Neutrophil (primary cell): Measurements from ENCODE around the gene TGM5.

Experiments used
- H3K27ac ChIP-seq: fragments of 200-600 bp; sonication (generic); 2 replicates; pipeline ENCODE4 v1.5.1; 2016; ENCODE audit warnings: mild to moderate bottlenecking, moderate library complexity
- H3K27me3 ChIP-seq: fragments of 200-600 bp; sonication (generic); 2 replicates; pipeline ENCODE4 v1.6.0; 2016; ENCODE audit warnings: mild to moderate bottlenecking
- H3K36me3 ChIP-seq: fragments of 200-600 bp; sonication (generic); 2 replicates; pipeline ENCODE4 v1.5.1; 2017
- H3K4me1 ChIP-seq, 2 experiments: fragments of 200-600 bp in 1 of 2; sonication (generic) in 1 of 2; 1 replicate in 1 of 2; 2 replicates in 1 of 2; pipeline versions ENCODE4 v1.5.1 to v1.6.1; 2013 to 2016; ENCODE audit warnings: low read depth in 1 of 2, low read length in 1 of 2, mild to moderate bottlenecking in 1 of 2, moderate library complexity in 1 of 2; ENCODE audit not compliant: control insufficient read depth in 1 of 2, insufficient read depth in 1 of 2
- H3K4me3 ChIP-seq, 2 experiments: fragments of 200-600 bp in 1 of 2; sonication (generic) in 1 of 2; 1 replicate in 1 of 2; 2 replicates in 1 of 2; pipeline ENCODE4 v1.5.1; 2013 to 2016; ENCODE audit warnings: low read depth in 1 of 2, low read length in 1 of 2, mild to moderate bottlenecking in 1 of 2, moderate library complexity in 1 of 2
- H3K9me3 ChIP-seq: fragments of 200-600 bp; sonication (generic); 2 replicates; pipeline ENCODE4 v1.5.1; 2016
- CTCF ChIP-seq: fragments of 200-600 bp; sonication (generic); IDR thresholded peaks from 2 replicates; pipeline ENCODE4 v1.5.1; 2016; ENCODE audit warnings: antibody characterized with exemption

Gene TGM5

GRCh38 chr15:43243020-43243645 lies 23.6 kb downstream of the TGM5 start:
- TF ChIP-seq CTCF: no peak
- Histone ChIP-seq H3K36me3 (no peaks in the 10 kb centered on the region), H3K9me3 (no peaks in the 10 kb centered on the region), H3K27ac (no peak overlapping the region), H3K4me3 (no peak overlapping the region), H3K4me1 (peaks cover 20 to 22% of the 10 kb centered on the region in 2 experiments), H3K27me3 (no peaks in the 10 kb centered on the region)

GRCh38 chr15:43242616-43243015 lies 24.1 kb downstream of the TGM5 start:
- no peaks in the 10 kb centered on the region for H3K9me3 ChIP-seq
- H3K36me3 ChIP-seq: no peaks in the 10 kb centered on the region
- H3K27me3 ChIP-seq: no peaks in the 10 kb centered on the region
- H3K4me1 ChIP-seq: peaks cover 20 to 22% of the 10 kb centered on the region in 2 experiments
- no peak overlapping the region for H3K27ac ChIP-seq
- H3K4me3 ChIP-seq: no peak overlapping the region
- TF ChIP-seq CTCF: no peak

- no peak for TF ChIP-seq CTCF
- no peaks in the 10 kb centered on the region for H3K9me3 ChIP-seq
- H3K4me3 ChIP-seq: no peak overlapping the region
- H3K4me1 ChIP-seq: peaks cover 20 to 22% of the 10 kb centered on the region in 2 experiments
- no peak overlapping the region for H3K27ac ChIP-seq
- H3K36me3 ChIP-seq: no peaks in the 10 kb centered on the region
- H3K27me3 ChIP-seq: no peaks in the 10 kb centered on the region
Observed at GRCh38 chr15:43241100-43241499, 25.6 kb downstream of the TGM5 start.

GRCh38 chr15:43239732-43240491 lies 26.8 kb downstream of the TGM5 start:
- Histone ChIP-seq H3K27me3 (no peaks in the 10 kb centered on the region), H3K4me3 (no peak overlapping the region), H3K36me3 (no peaks in the 10 kb centered on the region), H3K9me3 (no peaks in the 10 kb centered on the region), H3K4me1 (peaks cover 20 to 22% of the 10 kb centered on the region in 2 experiments), H3K27ac (peak overlapping the region; percentile 73)
- no peak for TF ChIP-seq CTCF

- Histone ChIP-seq H3K36me3 (no peaks in the 10 kb centered on the region), H3K27me3 (no peaks in the 10 kb centered on the region), H3K9me3 (no peaks in the 10 kb centered on the region), H3K27ac (peak overlapping the region; percentile 73), H3K4me3 (peak overlapping the region in 1 of 2 experiments; percentile 13), H3K4me1 (peaks cover 20 to 22% of the 10 kb centered on the region in 2 experiments)
- no peak for TF ChIP-seq CTCF
Observed at GRCh38 chr15:43238671-43239131, 28.0 kb downstream of the TGM5 start.
